ENCODE results near the gene CELSR1. TPM values are rescaled to one million over a fixed set of nuclear protein-coding genes. Genes with fewer than 3 reads are reported as not detected.
"Not testable (repeated sequence)": the region's sequence is repeated elsewhere in the genome, so short reads cannot be mapped to it uniquely, and the experiment has no call there.

Gene CELSR1
- total RNA-seq, 1 donor from 2014 or later = 27.9 TPM

DNA sequence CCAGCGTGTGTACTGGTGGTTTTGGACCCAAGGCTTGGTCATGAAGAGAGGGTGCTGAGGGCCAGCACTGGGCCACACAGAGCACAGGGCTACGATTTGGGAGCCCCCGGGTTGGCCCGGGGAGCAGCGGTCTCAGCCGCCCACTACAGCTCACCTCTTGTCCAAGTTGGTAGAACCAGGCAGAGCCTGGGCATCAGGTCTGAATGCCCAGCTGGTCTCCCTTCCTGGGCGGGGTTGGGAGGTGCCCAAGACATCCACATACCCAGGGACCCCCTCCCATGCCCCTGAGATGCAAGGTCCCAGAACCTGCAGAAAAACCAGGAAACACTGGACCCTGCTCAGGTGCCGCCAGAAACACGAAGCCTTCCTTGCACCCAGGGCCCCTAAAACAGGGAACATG lies 18.0 kb downstream of the CELSR1 start:
- H3K4me1 Mint-ChIP-seq (ENCODE audit: low read depth) = peaks cover 26% of the 10 kb centered on the region
- H3K9me3 Mint-ChIP-seq (ENCODE audit: low read depth) = no peaks in the 10 kb centered on the region
- no peaks in the 10 kb centered on the region for H3K27me3 Mint-ChIP-seq (ENCODE audit: low read depth)
- TF ChIP-seq, protein P1, sequence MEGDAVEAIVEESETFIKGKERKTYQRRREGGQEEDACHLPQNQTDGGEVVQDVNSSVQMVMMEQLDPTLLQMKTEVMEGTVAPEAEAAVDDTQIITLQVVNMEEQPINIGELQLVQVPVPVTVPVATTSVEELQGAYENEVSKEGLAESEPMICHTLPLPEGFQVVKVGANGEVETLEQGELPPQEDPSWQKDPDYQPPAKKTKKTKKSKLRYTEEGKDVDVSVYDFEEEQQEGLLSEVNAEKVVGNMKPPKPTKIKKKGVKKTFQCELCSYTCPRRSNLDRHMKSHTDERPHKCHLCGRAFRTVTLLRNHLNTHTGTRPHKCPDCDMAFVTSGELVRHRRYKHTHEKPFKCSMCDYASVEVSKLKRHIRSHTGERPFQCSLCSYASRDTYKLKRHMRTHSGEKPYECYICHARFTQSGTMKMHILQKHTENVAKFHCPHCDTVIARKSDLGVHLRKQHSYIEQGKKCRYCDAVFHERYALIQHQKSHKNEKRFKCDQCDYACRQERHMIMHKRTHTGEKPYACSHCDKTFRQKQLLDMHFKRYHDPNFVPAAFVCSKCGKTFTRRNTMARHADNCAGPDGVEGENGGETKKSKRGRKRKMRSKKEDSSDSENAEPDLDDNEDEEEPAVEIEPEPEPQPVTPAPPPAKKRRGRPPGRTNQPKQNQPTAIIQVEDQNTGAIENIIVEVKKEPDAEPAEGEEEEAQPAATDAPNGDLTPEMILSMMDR (IDR thresholded peaks at IDR 0.05) = no peak
- H3K36me3 Mint-ChIP-seq (ENCODE audit: low read depth) = no peaks in the 10 kb centered on the region
- no peak overlapping the region for H3K27ac Mint-ChIP-seq (ENCODE audit: unreplicated experiment)
- no peak overlapping the region for H3K4me3 Mint-ChIP-seq (ENCODE audit: unreplicated experiment)
- DNase-seq (ENCODE audit: low spot score) = no peak

DNA sequence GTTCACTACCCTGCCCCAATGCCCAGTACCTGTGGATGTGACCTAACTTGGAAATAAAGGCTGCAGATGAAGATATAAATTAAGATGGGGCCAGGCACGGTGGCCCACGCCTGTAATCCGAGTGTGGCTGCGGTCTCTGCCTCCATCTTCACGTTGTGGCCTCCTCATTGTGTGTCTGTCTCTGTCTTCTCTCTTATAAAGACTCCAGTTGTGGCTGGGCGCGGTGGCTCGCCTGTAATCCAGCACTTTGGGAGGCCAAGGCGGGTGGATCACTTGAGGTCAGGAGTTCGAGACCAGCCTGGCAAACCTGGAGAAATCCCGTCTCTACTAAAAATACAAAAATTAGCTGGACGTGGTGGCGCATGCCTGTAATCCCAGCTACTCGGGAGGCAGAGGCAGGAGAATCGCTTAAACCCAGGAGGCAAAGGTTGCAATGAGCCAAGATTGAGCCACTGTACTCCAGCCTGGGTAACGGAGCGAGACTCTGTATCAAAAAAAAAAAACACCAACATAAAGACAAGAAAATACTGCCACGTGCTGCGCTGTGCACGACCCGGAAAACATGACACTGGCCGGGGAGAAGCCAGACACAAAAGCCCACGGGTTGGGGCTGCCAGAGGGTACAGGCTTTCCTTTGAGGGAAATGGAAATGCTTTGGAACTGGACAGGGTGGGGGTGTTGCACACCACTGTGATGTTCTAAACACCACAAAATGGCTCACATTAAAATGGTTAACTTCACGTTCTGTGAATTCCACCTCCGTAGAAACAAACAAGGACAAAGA lies 18.7 kb downstream of the CELSR1 start:
- Mint-ChIP-seq H3K9me3 (ENCODE audit: low read depth) (no peaks in the 10 kb centered on the region), H3K4me1 (ENCODE audit: low read depth) (peaks cover 31% of the 10 kb centered on the region), H3K4me3 (ENCODE audit: unreplicated experiment) (no peak overlapping the region), H3K27ac (ENCODE audit: unreplicated experiment) (no peak overlapping the region), H3K27me3 (ENCODE audit: low read depth) (no peaks in the 10 kb centered on the region), H3K36me3 (ENCODE audit: low read depth) (no peaks in the 10 kb centered on the region)
- peak; percentile 62 for DNase-seq (ENCODE audit: low spot score)
- TF ChIP-seq, protein P1 (IDR thresholded peaks at IDR 0.05) = no peak

DNA sequence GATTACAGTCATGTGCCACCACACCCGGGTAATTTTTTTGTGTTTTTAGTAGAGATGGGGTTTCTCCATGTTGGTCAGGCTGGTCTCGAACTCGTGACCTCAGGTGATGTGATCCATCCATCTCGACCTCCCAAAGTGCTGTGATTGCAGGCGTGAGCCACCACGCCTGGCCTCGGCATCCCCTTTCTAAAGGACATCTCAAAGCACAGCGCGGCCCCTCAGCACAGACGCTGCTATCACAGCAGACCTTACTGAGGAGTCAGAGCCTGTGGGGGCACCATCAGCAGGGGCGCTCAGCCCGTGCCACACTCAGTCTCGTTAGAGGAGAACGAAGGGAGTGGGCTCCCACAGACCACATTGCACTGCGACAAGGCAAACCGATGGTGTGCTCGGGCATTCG lies 19.4 kb downstream of the CELSR1 start:
- Mint-ChIP-seq H3K27me3 (ENCODE audit: low read depth) (no peaks in the 10 kb centered on the region), H3K36me3 (ENCODE audit: low read depth) (no peaks in the 10 kb centered on the region), H3K4me1 (ENCODE audit: low read depth) (peaks cover 34% of the 10 kb centered on the region), H3K27ac (ENCODE audit: unreplicated experiment) (peak overlapping the region; percentile 34), H3K9me3 (ENCODE audit: low read depth) (no peaks in the 10 kb centered on the region), H3K4me3 (ENCODE audit: unreplicated experiment) (no peak overlapping the region)
- DNase-seq (ENCODE audit: low spot score) = peak; percentile 79
- TF ChIP-seq, protein P1 (IDR thresholded peaks at IDR 0.05) = no peak

DNA sequence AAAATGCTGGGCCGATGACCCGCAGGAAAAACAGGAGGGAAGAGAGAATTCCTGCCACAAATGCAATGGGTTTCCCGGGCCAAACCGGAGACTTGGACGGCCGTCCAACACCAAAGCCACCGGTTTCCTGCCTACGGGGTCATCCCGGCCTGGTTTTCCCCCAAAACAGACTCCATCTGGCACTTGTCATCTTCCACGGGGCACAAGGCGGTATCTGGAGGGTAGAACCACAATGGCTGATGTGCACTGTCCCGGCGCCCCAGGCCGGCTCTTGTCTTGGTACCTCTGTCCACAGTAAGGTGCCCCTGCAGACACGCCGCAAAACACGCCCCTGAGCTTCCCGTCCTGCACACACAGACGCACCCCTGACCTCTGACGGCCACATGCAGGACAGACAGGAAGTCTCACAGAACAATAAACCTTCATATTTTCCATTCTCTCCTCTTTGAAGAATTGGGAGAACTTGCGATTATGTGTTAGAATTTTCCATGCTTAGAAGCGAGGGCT lies 20.1 kb downstream of the CELSR1 start:
- Mint-ChIP-seq H3K27ac (ENCODE audit: unreplicated experiment) (peak overlapping the region; percentile 34), H3K27me3 (ENCODE audit: low read depth) (no peaks in the 10 kb centered on the region), H3K36me3 (ENCODE audit: low read depth) (no peaks in the 10 kb centered on the region), H3K9me3 (ENCODE audit: low read depth) (no peaks in the 10 kb centered on the region), H3K4me1 (ENCODE audit: low read depth) (peaks cover 34% of the 10 kb centered on the region), H3K4me3 (ENCODE audit: unreplicated experiment) (no peak overlapping the region)
- peak; percentile 61 for DNase-seq (ENCODE audit: low spot score)
- TF ChIP-seq, protein P1 (IDR thresholded peaks at IDR 0.05) = no peak

DNA sequence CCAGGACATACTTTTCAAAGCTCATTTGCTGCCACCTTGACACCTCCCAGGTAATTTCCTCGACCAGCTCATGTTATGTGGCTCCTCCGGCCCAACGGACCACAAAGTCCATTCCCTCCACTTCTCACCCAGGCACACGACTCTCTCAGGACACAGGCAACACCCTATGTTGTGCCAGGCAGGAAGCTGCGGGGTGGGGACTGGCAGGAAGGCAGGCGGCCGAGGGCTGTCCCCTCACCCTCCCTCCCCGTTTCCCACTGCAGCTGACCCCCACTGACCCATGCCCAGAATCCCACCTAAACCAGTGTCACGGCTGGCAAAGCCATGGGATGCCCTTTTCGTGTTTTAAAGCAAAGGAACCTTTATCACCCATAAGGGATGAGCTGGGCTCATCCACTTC lies 20.8 kb downstream of the CELSR1 start:
- Mint-ChIP-seq H3K36me3 (ENCODE audit: low read depth) (no peaks in the 10 kb centered on the region), H3K4me1 (ENCODE audit: low read depth) (peaks cover 34% of the 10 kb centered on the region), H3K9me3 (ENCODE audit: low read depth) (no peaks in the 10 kb centered on the region), H3K27me3 (ENCODE audit: low read depth) (no peaks in the 10 kb centered on the region), H3K4me3 (ENCODE audit: unreplicated experiment) (no peak overlapping the region), H3K27ac (ENCODE audit: unreplicated experiment) (no peak overlapping the region)
- TF ChIP-seq, protein P1 (IDR thresholded peaks at IDR 0.05) = no peak
- no peak for DNase-seq (ENCODE audit: low spot score)

DNA sequence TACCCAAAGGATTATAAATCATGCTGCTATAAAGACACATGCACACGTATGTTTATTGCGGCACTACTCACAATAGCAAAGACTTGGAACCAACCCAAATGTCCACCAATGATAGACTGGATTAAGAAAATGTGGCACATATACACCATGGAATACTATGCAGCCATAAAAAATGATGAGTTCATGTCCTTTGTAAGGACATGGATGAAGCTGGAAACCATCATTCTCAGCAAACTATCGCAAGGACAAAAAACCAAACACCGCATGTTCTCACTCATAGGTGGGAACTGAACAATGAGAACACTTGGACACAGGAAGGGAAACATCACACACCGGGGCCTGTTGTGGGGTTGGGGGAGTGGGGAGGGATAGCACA lies 21.3 kb downstream of the CELSR1 start:
- not testable (repeated sequence) for H3K4me3 Mint-ChIP-seq (ENCODE audit: unreplicated experiment); DNase-seq (ENCODE audit: low spot score); H3K27me3 Mint-ChIP-seq (ENCODE audit: low read depth); H3K36me3 Mint-ChIP-seq (ENCODE audit: low read depth); H3K9me3 Mint-ChIP-seq (ENCODE audit: low read depth); H3K27ac Mint-ChIP-seq (ENCODE audit: unreplicated experiment)
- H3K4me1 Mint-ChIP-seq (ENCODE audit: low read depth) = peaks cover 37% of the 10 kb centered on the region
